HG02571 (cell line): Measurements from ENCODE around the gene FLG2.
"Not testable (repeated sequence)": the region's sequence is repeated elsewhere in the genome, so short reads cannot be mapped to it uniquely, and the experiment has no call there.

Experiments
- ATAC-seq: cut with Tn5 transposase; IDR thresholded peaks from one replicate; pipeline ENCODE4 v1.9.1; 2021; ENCODE audit warnings: mild to moderate bottlenecking, moderate library complexity; ENCODE audit not compliant: unreplicated experiment

FLG2 gene

GRCh38 chr1:152313319-152313801 lies 46.4 kb downstream of the FLG2 start:
- no peak for ATAC-seq

GRCh38 chr1:152312169-152312568 lies 47.6 kb downstream of the FLG2 start:
- ATAC-seq = not testable (repeated sequence)

DNA sequence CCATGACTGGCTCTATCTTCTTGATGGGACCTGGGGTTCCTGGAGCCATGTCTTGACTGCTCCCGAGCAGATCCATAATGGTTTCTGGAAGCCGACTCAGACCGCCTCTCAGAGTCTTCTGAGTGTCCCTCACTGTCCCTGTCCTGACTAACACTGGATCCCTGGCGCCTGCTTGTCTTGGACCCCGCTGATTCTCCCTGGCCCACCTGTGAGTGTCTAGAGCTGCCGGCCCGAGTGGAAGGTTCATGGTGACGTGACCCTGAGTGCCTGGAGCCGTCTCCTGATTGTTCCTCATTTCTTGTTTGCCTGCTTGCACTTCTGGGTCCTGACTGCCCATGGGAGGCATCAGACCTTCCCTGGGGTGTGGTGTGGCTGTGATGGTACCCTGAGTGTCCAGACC lies 49.9 kb downstream of the FLG2 start:
- no peak for ATAC-seq

DNA sequence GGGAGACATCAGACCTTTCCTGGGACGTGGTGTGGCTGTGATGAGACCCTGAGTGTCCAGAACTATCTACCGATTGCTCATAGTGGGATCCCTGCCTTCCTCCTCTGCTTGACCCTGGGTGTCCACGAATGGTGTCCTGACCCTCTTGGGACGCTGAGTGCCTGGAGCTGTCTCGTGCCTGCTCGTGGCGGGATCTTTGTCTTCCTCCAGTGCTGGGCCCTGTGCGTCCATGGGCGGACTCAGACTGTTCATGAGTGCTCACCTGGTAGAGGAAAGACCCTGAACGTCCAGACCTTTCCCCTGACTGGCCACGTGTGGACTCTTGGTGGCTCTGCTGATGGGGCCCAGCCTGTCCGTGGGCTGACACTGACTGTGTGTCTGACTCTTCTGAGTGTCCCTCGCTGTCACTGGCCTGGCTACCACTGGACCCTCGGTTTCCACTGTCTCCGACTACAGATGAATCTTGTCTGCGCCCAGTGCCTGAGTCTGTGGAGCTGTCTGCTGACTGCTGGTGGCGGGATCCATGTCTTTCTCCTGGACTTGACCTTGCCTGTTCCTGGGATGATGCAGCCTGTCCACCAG lies 50.4 kb downstream of the FLG2 start:
- not testable (repeated sequence) for ATAC-seq

- ATAC-seq = not testable (repeated sequence)
These were observed 51.0 kb downstream of the FLG2 start for GRCh38 chr1:152308758-152309157.

DNA sequence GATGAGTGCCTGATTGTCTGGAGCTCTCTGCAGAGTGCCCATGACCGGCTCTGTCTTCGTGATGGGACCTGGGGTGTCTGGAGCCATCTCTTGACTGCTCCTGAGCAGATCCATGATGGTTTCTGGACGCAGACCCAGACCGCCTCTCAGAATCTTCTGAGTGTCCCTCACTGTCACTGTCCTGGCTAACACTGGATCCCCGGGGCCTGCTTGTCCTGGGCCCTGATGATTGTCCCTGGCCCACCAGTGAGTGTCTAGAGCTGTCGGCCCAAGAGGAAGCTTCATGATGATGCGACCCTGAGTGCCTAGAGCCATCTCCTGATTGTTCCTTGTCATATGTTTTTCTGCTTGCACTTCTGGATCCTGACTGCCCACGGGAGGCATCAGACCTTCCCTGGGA lies 51.8 kb downstream of the FLG2 start:
- not testable (repeated sequence) for ATAC-seq

DNA sequence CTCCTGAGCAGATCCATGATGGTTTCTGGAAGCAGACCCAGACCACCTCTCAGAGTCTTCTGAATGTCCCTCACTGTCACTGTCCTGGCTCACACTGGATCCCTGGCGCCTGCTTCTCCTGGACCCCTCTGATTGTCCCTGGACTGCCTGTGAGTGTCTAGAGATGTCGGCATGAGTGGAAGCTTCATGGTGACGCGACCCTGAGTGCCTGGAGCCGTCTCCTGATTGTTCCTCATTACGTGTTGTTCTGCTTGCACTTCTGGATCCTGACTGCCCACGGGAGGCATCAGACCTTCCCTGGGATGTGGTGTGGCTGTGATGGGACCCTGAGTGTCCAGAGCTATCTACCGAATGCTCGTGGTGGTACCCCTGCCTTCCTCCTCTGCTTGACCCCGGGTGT lies 53.7 kb downstream of the FLG2 start:
- ATAC-seq = not testable (repeated sequence)

GRCh38 chr1:152304773-152305172 lies 55.0 kb downstream of the FLG2 start:
- ATAC-seq = not testable (repeated sequence)

DNA sequence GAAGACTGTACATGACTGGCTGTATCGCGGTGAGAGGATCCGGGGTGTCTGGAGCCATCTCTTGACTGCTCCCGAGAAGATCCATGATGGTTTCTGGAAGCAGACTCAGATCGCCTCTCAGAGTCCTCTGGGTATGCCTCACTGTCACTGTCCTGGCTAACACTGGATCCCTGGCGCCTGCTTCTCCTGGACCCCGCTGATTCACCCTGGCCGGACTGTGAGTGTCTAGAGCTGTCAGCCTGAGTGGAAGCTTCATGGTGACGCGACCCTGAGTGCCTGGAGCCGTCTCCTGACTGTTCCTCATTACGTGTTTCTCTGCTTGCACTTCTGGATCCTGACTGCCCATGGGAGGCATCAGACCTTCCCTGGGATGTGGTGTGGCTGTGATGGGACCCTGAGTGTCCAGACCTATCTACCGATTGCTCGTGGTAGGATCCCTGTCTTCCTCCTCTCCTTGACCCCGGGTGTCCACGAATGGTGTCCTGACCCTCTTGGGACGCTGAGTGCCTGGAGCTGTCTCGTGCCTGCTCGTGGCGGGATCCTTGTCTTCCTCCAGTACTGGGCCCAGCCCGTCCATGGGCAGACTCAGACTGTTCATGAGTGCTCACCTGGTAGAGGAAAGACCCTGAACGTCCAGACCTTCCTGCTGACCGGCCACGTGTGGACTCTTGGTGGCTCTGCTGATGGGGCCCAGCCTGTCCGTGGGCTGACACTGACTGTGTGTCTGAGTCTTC lies 56.5 kb downstream of the FLG2 start:
- not testable (repeated sequence) for ATAC-seq
